ENCODE measurements around the gene EPHB3.
A peak's percentile ranks its signal among the peaks of the same experiment; 100 is the strongest.

Gene EPHB3

DNA sequence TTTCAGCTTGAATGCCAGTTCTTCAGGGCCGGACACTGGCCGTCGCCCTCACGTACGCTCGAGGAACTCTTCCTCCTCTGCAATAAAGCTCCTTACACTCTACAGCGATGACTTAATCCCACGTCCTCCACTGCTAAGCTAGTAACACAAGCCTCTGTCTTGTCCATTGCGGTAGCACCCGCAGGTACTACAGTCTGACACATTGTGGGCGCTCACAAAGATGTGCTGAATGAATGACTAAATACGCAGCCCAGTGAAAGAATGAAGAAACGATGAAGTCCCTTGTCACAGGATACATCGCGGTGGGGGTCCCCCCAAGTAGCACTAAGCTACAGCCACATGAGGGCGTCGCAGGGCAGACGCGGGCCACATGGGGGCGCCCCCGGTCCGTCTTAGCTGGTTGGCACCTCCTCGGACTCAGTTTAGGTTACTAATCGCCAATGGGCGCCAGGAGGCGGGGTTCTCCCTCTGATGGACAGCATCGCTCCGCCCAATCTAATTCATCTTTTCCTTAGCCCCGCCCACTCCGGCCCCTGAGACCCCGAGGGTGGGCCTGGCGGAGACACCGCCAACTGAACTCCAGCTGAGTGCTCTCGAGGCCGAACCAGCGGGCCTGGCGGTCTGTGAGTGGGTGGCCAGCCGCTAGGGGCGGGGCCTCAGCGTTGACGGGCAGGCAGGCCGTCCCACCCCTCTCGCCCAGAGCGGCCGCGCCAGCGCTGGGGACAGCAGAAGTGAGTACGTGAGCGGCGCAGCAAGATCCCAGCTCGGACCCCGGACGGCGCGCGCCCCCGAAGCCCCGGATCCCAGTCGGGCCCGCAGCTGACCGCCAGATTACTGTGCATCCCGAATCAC lies at the start of gene EPHB3:
Gene EPHB3, plus strand, starts transcription at position 725 of the 852 bp plus-strand sequence. CDS start 451 bp downstream, outside the sequence.
- peak; percentile 94 for DNase-seq

DNA sequence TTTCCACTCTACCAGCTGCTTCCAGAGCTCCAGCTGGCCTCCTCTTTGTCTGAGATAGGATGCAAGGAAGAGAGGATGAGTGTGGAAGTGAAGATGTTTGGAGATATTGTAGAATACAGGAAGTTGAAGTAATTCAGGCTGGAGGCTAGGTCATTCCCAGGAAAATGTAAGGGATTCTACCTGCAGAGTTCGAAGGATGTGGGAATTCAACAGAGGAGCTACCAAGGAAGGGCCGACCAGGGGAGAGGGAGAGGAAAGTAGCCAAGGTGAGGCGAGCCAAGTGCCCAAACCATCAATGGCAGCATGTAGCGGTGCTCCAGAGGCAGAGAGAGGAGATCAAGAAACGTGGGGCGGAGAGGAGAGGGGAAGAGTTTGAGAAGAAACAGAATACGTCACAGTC lies 49.0 kb upstream of the EPHB3 start:
- no peak for DNase-seq

DNA sequence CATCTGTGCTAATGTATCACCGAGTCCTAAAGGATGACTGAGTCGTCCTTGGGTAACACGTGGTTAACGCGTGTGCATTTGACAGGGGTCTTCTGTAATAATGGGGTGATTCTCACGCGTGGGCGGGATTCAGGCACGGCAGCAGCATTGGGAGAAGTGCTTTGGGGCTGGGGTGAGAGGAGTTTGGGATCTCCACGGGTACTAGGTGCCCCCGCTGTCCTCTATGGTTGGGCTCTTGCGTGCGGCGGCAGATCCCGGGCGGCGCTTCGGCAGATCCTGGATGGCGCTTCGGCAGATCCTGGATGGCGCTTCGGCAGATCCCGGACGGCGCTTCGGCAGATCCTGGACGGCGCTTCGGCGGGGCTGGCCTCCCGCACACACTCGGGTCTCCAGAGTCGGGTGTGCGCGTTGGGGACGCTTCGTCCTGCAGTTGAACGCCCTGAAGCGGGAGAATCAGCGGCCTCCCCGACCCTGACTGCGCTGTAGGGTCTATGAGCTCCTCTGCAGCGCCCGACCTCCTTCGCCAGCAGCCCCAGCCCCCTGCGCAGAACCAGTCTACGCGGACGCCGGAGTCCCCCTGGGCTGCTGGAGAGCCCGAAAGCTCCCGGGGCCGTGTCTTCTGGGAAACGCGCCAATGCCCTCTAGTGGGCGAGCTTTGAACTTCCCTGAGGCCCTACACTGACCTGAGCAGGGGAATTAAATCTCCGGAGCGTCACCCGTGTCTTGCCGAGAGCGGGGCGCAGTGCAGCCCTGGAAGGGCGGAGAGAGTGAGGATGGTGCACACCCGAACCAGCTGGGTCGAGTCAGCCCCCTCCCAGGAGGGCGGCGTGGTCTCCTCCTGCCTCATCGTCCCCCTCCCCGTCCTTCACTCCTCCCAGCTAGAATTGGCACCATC lies 48.1 kb upstream of the EPHB3 start:
- DNase-seq = peak; percentile 84

DNA sequence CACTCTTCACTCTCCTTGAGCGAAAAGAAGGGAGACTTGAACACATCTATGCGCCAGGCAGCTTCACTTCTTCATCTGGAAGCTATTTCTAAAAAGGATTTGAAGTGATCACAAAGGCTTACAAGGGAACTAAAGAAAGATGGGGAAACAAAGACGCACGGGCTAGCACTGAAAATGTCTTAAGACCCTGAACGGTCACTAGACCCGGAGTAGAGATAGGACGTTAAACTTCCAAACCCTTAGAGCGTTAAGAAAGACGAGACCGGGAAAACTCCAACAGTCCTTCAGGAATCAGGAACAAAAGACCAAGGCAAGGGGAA lies 47.5 kb upstream of the EPHB3 start:
- DNase-seq = no peak

DNA sequence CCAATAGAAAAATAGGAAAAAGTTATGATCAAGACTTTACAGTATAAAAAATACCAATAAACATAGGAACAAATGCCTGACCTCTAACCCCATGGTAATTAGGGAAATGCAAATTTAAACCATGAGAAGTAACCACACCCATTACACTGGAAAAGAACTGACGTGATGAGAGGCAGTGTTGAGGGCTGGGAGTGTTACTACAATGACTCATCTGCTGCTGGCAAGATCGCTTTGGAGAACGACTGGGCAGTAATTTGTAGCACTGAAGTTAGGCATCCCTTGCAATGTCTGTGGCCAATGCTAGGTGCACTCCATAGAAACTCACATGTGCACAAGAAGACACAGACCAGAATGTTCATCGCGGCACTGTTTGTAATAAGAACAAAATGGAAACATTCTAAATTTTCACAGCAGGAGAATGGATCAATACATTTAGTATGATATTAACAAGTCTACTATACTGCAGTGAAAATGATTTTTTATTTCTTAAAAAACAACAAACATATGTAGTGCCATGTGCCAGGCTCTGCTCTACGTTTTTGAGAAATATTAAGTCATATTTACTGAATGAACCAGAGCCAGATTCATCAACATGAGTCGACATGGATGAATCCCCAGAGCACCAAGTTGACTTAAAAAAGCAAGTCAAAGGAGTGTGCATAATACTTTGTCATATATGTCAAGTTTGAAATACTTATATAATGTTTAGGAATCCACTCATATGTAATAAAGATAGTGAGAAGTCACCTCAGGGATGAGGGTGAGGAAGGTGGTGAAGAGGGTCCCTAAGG lies 37.6 kb upstream of the EPHB3 start:
- peak; percentile 79 for DNase-seq

DNA sequence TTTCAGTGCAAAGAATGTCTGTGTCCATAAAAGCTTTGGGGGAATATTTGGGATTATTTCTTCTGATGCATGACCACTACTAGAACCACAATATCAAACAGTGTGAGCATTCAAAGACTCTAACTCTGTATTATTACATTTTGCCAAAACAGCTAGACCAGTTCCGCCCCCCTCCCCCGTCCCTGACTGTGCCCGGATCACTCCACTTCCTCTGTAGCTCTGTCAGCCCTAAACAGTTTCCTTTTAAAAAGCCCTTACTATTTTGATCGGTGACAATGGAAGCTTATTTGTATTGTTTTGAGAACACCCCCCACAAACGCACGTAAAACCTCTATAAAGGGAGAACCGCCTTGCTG lies 36.6 kb upstream of the EPHB3 start:
- peak; percentile 20 for DNase-seq

DNA sequence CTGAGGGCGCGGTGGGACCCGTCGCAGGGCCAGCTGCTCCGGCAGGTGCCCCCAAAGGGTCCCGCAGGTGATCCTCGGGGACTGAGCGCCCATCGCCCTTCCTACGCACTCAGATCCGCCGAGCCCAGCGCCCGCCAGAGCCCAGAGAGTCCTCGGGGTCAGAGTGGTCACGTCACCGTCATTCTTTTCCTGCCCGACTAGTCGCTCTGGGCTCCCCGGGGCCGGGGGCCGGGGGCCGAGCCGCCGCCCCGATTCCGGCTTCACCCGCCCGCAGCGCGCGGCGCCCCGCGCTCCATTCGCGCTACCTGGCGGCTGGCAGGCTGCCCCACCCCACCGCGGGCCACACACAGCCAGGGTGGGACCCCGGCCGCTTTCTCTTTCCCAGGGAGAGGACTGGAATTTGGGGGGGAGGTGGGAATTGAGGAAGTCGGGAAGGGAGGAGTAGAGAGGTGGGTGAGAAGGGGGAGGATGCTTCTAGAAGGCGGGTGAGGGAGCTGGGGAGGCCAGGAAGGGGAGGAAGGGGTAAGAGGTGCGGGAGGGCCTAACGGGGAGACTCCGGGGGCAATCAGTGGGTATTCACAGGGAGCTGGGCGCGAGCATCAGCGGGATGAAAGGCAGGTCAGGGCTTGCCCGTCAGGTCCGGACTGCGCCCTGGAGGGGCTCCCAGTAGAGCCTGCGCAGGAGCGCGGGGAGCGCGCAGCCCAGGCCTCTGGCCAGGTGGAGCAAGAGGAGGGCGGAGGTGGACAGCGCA lies 36.1 kb upstream of the EPHB3 start:
- no peak for DNase-seq

DNA sequence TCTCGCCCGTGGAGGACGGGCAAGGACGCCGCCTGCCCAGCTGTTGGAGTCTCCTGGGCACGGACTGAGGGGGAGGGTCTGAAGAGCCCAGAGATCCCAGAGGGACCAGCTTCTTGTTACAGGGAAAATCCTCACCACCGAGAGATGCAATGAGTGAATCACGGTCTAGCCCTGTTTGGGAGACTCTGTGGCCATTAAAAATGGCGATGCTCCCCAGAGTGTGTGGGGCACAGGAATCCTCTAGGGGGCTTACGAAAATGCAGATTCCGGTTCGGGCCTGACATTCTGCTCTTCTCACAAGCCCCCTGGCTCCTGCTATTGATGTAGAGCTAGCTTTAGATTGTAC lies 35.5 kb upstream of the EPHB3 start:
- DNase-seq = no peak

DNA sequence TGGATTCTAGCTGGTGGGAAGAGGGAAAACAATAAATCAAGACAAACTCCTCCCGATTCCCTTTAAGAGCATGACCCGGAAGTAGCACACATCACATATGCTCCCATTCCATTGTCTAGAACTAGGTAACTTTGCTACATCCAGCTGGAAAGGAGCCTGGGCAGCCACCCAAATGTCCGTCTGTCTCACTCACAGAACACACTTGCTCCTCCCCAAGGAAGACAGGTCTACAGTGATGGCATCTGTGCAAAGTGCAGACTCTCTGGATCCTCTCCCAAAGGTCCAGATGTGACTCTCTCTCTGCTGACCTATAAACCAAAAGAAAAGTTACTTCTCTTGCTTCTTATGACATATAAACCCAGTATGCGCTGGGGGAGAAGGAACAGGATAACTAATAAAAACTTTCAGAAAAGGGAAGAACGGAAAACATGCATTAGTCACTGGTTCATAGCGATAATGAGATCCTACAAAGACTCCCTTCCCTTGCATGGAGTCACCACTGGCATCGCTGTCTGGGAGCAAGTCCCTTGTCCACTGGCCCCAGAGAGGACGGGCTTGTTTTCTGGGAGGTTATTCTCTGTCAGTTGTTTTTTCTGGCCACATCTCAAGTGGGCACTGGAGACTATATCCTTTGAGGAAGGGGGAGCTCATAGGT lies 29.8 kb upstream of the EPHB3 start:
- no peak for DNase-seq

DNA sequence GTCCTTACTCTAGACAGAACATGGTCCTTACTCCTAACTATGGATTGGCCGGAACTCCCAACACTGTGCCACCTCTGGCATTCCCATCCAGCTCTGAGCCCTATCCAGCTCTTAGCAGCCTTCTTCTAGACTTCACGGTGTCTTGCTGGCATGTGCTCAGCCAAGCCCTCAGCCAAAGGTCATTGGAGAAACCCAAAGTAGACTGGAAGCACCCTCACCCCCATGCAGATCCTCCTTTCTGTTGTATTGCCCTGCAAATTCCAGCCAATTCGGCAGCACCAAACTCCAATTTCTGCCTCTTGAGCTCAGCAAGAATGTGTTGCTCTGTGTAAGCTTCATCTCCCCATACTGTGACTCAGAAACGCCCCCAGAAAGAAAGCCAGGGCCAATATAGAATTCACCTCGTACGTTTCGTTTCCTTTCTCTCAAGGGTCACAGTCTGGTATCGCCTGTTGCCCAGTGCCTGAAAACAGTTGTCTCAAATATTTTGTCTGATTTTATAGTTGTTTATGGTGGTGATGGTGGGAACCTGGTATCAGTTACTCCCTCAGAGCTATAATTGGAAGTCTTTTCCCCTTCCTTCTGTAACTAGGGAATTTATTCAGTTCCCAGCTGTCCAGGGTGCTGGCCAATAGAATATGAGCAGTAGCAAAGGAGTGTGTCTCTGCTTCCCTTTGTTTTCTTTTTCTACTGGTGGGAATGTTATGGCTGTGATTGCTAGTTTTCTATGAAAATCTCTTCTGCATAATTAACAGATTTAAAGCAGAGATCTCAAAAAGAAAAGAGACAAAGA lies 28.4 kb upstream of the EPHB3 start:
- DNase-seq = no peak

DNA sequence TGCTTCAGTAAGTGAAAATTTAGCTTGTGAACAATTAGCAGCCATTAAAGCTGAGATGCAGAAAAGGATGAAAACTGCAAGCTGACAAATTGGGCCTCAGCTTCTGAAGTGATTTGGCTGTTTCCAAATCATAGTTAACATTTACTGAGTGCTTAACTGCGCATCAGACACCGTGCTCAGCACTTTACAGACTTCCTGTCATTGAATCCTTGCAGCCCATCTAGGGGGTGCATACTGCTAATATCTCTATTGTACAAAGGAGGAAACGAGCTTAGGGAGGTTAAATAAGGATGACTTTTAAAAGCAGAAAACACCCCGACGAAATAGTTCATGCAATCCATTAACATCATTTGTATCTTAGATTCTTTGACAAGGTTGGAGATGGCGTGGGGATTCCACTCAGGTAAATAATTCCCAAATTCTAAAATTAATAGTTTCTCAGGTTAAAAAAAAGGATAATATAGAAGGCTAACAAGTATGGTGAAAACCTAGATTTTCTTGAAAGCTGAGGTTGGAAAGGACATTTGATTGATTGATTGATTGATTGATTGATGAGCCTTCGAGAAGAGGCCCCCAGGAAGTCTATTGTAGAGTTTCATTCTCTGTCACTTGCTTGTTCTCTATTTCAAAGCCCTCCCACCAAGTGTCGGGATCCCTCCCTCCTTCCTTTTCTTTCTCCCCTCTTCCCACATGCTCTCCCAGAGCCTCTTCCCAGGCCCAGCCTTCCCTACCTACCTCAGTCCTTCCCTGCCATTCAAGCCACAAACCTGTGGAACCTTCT lies 23.5 kb upstream of the EPHB3 start:
- no peak for DNase-seq

DNA sequence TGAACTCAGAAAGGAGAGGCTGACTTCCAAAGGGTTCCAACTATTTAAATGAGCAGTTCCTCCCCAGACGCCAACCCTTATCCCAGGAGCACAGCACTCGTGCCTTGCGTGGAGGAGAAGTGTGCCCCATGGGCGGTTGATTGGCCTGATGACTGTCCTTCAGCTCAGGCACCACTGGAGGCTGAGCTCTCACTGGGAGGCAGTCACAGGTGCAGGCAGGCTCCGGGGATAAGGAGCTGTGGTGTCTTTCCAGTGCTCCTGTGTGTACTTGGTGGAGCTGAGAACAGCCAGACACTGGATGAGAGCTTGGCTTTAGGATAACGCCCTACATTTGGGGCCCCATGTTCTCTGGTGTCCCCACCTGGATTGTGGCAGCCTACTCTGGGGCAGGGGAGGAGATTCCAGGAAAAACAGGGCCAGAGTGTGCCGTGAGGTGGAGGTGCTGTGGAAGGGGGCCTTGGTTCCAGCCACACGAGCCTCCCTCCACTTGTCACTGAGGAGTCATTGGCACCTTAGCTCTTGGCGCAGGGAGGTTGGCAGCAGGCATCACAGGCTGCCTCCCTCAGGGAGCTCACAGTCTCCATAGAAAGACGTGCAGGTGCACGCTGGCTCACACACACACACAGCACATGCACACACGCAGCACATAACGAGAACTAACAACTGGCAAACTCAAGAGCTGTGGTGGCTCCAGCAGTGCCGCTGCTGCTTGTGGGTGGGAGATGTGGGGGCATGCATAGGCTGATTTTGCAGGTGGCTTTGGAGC lies 22.7 kb upstream of the EPHB3 start:
- DNase-seq = no peak

DNA sequence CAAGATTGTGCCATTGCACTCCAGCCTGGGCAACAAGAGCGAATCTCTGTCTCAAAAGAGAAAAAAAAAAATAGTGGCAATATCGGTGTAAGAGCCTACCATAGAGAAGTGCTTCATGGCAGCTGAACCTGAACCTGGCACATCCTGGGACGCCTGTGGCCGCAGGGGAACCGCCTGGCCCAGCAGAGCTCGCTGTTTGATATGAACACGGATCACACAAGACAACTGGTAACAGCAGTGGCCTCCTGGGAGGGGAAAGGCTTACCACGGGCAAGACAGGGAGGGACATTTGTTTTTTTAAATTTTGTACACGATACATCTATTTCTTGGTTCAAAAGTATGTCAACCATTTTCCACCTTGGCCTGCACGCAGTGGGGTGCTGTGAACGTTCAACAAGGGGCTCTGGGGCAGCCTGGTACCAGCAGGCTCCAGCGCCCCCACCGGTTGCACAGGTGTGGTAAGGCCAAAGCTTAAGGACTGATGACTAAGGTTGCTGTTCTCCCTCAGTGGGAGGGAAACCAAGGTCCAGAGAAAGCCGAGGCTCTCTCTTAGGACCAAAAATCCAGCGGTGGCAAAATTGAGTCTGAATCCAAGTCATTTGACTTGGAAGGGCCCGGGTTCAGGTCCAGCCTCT lies 21.7 kb upstream of the EPHB3 start:
- no peak for DNase-seq

DNA sequence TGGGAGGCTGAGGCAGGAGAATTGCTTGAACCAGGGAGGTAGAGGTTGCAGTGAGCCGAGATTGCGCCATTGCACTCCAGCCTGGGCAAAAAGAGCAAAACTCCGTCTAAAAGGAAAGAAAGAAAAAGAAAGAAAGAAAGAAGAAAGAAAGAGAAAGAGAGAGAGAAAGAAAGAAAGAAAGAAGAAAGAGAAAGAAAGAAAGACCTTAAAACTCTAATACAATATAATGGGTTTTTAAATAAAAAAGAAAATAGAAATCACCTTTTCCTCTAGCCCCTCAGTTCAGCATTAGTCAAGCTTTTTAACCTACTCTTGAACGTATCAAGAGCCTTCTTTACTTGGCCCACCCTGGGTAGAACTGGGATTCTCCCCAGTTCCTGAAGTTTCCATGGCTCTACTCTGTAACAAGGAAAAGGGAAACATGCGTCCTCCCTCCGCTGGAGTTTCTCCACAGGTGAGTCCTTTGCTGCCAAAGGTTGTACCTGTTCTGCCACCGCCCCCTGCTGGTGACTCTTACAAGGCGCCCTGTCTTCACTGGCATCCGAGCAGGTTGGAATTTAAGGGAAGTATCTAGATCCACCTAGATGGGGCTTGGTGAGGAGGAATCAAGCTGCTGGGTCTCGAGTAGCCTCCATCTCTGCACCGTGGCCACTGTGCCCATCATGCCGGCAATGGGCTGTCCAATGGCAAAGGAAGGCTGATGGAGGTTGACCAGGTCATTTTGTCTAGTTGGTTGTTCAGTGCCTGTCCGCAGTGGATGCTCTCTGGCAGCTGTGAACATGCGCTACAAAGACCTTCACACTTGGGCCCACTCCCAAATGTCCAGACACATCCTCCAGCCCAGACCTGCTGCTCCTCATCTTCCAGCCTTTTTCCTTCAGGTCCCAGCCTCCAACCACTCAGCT lies 20.6 kb upstream of the EPHB3 start:
- DNase-seq = peak; percentile 61

DNA sequence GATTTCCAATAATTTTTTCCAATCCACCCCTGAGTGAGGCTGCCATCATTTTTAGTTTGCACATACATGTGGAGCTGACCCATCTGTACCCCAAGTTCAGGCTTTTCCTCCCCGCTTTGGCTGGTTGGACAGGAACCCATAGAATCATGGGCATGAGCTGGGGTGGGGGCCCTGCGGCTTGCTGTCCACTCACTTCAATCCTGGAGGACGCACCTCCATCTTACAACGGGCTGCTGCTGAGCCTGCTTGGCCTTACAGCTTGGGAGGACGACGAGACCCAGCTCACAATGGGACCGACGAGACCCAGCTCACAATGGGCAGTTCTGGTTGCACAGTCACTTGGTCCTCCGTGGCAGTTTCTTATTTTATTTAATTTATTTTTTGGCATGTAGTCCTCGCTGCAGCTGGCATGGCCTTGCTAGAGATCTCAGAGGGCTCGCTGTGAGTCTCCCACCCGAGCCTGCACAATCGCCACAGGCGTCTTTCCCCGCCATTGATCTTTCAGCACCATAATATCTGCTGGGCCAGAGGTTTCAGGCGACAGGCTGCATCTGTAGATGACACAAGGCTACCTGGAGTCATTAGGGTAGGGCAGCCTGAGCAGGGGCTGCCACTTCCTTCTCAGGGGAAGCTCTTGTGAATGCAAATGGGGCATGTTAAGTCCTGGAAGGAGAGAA lies 19.6 kb upstream of the EPHB3 start:
- no peak for DNase-seq

DNA sequence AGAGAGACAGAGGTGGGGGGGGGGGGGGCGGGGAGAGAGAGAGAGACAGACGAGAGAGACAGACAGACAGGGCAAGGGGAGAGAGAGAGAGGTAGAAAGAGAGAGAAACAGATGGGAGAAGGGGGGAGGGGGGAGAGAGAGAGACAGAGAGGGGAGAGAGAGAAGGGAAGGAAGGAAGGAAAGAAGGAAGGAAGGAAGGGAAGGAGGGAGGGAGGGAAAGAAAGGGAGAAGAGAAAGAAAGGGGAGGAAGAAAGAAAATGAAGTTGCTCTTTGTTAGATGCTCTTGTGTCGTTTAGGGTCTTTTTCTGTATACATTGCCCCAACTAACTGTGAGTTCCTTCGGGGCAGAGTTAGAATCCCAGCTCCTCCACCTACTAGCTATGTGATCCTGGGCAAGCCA lies 19.0 kb upstream of the EPHB3 start:
- DNase-seq = no peak

DNA sequence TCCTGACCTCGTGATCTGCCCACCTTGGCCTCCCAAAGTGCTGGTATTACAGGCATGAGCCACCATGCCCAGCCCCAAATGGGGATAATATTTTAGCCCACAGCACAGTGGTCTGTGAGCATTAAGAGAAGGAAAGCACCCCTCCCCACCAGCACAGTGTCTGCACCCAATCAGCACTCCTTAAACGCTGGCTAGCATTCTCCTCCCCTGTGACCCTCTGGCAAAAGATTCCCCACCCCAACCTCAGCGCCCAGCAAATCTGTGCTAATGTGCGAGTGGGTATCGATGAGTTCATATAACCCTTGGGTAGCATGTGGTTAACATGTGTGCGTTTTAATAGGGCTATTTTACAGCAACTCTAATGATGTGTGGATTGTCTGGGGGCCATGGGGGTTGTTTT lies 18.3 kb upstream of the EPHB3 start:
- no peak for DNase-seq

Data from hematopoietic multipotent progenitor cell treated with erythropoietin and hydrocortisone succinate and interleukin-3 and kit ligand, for 8 days (in vitro differentiated cells).